Neuronal stem cell (in vitro differentiated cells): Measurements from ENCODE around the gene KIAA2012.

Experiments used
- DNase-seq: peaks from one replicate; pipeline ENCODE4 v3.0.0-alpha.2; 2013; ENCODE audit warnings: low spot score
- H2AFZ ChIP-seq: one replicate; pipeline ENCODE4 v1.6.1; 2013; ENCODE audit warnings: mild to moderate bottlenecking, low read length, inconsistent platforms
- H2AK5ac ChIP-seq: 2 replicates; pipeline ENCODE4 v1.6.1; 2013; ENCODE audit warnings: low read depth, mild to moderate bottlenecking, inconsistent platforms, low read length, moderate library complexity, mixed read lengths
- H2BK120ac ChIP-seq: 2 replicates; pipeline ENCODE4 v1.6.1; 2013; ENCODE audit warnings: low read depth, mild to moderate bottlenecking, inconsistent platforms, low read length, moderate library complexity, mixed read lengths
- H2BK12ac ChIP-seq: one replicate; pipeline ENCODE4 v1.6.1; 2013; ENCODE audit warnings: low read length, inconsistent platforms
- H2BK15ac ChIP-seq: 2 replicates; pipeline ENCODE4 v1.6.1; 2013; ENCODE audit warnings: mild to moderate bottlenecking, low read length, inconsistent platforms, mixed read lengths
- H2BK5ac ChIP-seq: one replicate; pipeline ENCODE4 v1.6.1; 2013; ENCODE audit warnings: inconsistent platforms, mild to moderate bottlenecking, low read length, moderate library complexity
- H3K14ac ChIP-seq: one replicate; pipeline ENCODE4 v1.6.1; 2013; ENCODE audit warnings: low read length, inconsistent platforms
- H3K18ac ChIP-seq: 2 replicates; pipeline ENCODE4 v1.6.1; 2013; ENCODE audit warnings: low read length, inconsistent platforms
- H3K23ac ChIP-seq: 2 replicates; pipeline ENCODE4 v1.6.1; 2013; ENCODE audit warnings: low read depth, mild to moderate bottlenecking, mixed read lengths, low read length, inconsistent platforms; ENCODE audit not compliant: poor library complexity
- H3K27ac ChIP-seq: replicated peaks from 3 replicates; pipeline ENCODE4 v1.5.1; 2013; ENCODE audit warnings: low read length, inconsistent platforms
- H3K27me3 ChIP-seq, 3 experiments: 2 replicates each; pipeline ENCODE4 v1.6.1; 2013; ENCODE audit warnings: low read length in 3 of 3, mild to moderate bottlenecking in 2 of 3, inconsistent platforms in 1 of 3, low read depth in 1 of 3, mixed read lengths in 1 of 3, moderate library complexity in 1 of 3; ENCODE audit not compliant: control insufficient read depth in 3 of 3, insufficient read depth in 3 of 3
- H3K36me3 ChIP-seq, 2 donors: replicated peaks in 1 of 2; 2 replicates each; pipeline ENCODE4 v1.6.1; 2013; ENCODE audit warnings: low read length in 2 of 2; ENCODE audit not compliant: control insufficient read depth in 2 of 2, insufficient read depth in 2 of 2
- H3K4ac ChIP-seq: 2 replicates; pipeline ENCODE4 v1.6.1; 2013; ENCODE audit warnings: inconsistent platforms, mild to moderate bottlenecking, low read length, moderate library complexity
- H3K4me1 ChIP-seq, 2 donors: 1 replicate in 1 of 2; 2 replicates in 1 of 2; pipeline ENCODE4 v1.6.1; 2013; ENCODE audit warnings: low read length in 2 of 2, low read depth in 1 of 2; ENCODE audit not compliant: control insufficient read depth in 2 of 2, insufficient read depth in 1 of 2
- H3K4me2 ChIP-seq: one replicate; pipeline ENCODE4 v1.6.1; 2013; ENCODE audit warnings: mild to moderate bottlenecking, low read length, inconsistent platforms; ENCODE audit not compliant: insufficient read depth, poor library complexity, severe bottlenecking
- H3K4me3 ChIP-seq, 2 donors: 2 replicates each; pipeline ENCODE4 v1.5.1; 2013; ENCODE audit warnings: low read length in 2 of 2, mild to moderate bottlenecking in 2 of 2, inconsistent platforms in 1 of 2, moderate library complexity in 1 of 2
- H3K79me1 ChIP-seq: one replicate; pipeline ENCODE4 v1.6.1; 2013; ENCODE audit warnings: low read depth, mild to moderate bottlenecking, inconsistent platforms, low read length, moderate library complexity
- H3K9ac ChIP-seq: one replicate; pipeline ENCODE4 v1.6.1; 2013; ENCODE audit warnings: mild to moderate bottlenecking, low read depth, low read length, inconsistent platforms; ENCODE audit not compliant: poor library complexity
- H3K9me3 ChIP-seq, 2 donors: replicated peaks in 1 of 2; 2 replicates each; pipeline versions ENCODE3 to v1.6.1; 2013; ENCODE audit warnings: low read length in 2 of 2, mild to moderate bottlenecking in 2 of 2, inconsistent platforms in 1 of 2, low read depth in 1 of 2, mixed read lengths in 1 of 2, moderate library complexity in 1 of 2; ENCODE audit not compliant: control insufficient read depth in 2 of 2, insufficient read depth in 1 of 2
- H4K8ac ChIP-seq: one replicate; pipeline ENCODE4 v1.6.1; 2013; ENCODE audit warnings: low read depth, mild to moderate bottlenecking, inconsistent platforms, low read length, moderate library complexity
- H4K91ac ChIP-seq: one replicate; pipeline ENCODE4 v1.6.1; 2013; ENCODE audit warnings: low read length, low read depth, mild to moderate bottlenecking, inconsistent platforms; ENCODE audit not compliant: poor library complexity
- WGBS, 2 donors: extraction: QIAGEN DNeasy Blood & Tissue Kit; methylation state at CpG; one replicate each; pipeline ENCODE4 v1.1.7; 2013; ENCODE audit warnings: missing lambda C conversion rate in 2 of 2, mixed read lengths in 1 of 2; ENCODE audit not compliant: insufficient read length in 2 of 2, insufficient replicate concordance in 1 of 2; ENCODE audit errors: extremely low coverage in 2 of 2; 5-methylcytosine and 5-hydroxymethylcytosine counted together

The KIAA2012 gene

DNA sequence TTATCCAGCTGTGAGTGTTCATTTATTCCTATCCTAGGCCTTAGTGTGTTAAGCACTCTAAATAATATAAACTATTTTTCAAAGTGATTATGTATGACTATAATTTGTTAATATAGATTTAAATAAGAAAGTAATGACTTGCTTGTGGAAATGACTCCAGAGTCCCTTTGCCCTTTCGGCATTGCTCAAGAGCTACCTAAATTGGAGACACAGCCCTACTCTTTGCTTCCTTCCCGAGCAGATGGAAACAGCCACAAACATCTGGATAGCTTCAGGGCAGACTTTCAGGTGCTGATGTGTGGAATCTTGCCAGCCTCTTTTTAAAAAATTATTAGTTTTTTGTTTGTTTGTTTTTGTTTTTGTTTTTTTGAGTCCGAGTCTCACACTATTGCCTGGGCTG is 121.4 kb downstream of the KIAA2012 start:
- no peak overlapping the region for H2AK5ac ChIP-seq
- WGBS, 2 donors, result no CpG with 5 or more reads among the region's 3 CpGs
- H3K27me3 ChIP-seq, result no peaks in the 10 kb centered on the region
- H3K4me1 ChIP-seq, result no peaks in the 10 kb centered on the region
- no peak overlapping the region for H4K91ac ChIP-seq
- no peak overlapping the region for H3K4me2 ChIP-seq
- H3K4me3 ChIP-seq, result no peak overlapping the region
- no peaks in the 10 kb centered on the region for H3K9me3 ChIP-seq
- H3K9ac ChIP-seq, result no peak overlapping the region
- DNase-seq, result no peak
- no peak overlapping the region for H2BK12ac ChIP-seq
- no peak overlapping the region for H4K8ac ChIP-seq
- H3K36me3 ChIP-seq, result no peaks in the 10 kb centered on the region
- no peak overlapping the region for H3K27ac ChIP-seq
- H3K18ac ChIP-seq, result no peak overlapping the region
- H2BK120ac ChIP-seq, result no peak overlapping the region
- H3K4ac ChIP-seq, result no peak overlapping the region
- no peak overlapping the region for H2BK15ac ChIP-seq
- no peak overlapping the region for H2BK5ac ChIP-seq
- H2AFZ ChIP-seq, result no peak overlapping the region
- no peaks in the 10 kb centered on the region for H3K79me1 ChIP-seq
- H3K23ac ChIP-seq, result no peak overlapping the region
- H3K14ac ChIP-seq, result no peak overlapping the region

DNA sequence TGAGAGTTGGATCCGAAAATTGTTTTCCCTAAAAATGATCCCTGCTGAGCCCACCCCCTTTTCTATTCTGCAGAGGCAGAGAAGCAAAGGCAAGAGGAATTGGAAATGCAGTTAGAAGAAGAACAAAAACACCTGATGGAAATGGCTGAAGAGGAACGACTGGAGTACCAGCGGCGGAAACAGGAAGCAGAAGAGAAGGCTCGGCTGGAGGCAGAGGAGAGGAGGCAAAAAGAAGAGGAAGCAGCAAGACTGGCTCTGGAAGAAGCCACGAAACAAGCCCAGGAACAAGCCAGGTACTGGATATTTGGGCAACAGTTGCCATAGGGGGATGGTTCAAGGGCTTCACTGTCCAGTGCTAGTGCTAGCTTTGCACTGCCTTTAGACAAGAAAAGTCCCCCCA is 123.7 kb downstream of the KIAA2012 start:
- Histone ChIP-seq H3K27ac (no peak overlapping the region), H3K4me1 (no peaks in the 10 kb centered on the region), H4K8ac (no peak overlapping the region), H2BK12ac (no peak overlapping the region), H3K27me3 (no peaks in the 10 kb centered on the region), H2AK5ac (no peak overlapping the region), H3K36me3 (peaks cover 4 to 6% of the 10 kb centered on the region in 2 donors), H2BK15ac (no peak overlapping the region), H4K91ac (no peak overlapping the region), H3K79me1 (no peaks in the 10 kb centered on the region), H2AFZ (no peak overlapping the region), H3K9me3 (no peaks in the 10 kb centered on the region), H3K4me3 (no peak overlapping the region), H3K4ac (no peak overlapping the region), H2BK120ac (no peak overlapping the region), H3K9ac (no peak overlapping the region), H3K18ac (no peak overlapping the region), H2BK5ac (no peak overlapping the region), H3K14ac (no peak overlapping the region), H3K23ac (no peak overlapping the region), H3K4me2 (no peak overlapping the region)
- DNase-seq, result no peak
- no CpG with 5 or more reads among the region's 6 CpGs for WGBS, 2 donors

DNA sequence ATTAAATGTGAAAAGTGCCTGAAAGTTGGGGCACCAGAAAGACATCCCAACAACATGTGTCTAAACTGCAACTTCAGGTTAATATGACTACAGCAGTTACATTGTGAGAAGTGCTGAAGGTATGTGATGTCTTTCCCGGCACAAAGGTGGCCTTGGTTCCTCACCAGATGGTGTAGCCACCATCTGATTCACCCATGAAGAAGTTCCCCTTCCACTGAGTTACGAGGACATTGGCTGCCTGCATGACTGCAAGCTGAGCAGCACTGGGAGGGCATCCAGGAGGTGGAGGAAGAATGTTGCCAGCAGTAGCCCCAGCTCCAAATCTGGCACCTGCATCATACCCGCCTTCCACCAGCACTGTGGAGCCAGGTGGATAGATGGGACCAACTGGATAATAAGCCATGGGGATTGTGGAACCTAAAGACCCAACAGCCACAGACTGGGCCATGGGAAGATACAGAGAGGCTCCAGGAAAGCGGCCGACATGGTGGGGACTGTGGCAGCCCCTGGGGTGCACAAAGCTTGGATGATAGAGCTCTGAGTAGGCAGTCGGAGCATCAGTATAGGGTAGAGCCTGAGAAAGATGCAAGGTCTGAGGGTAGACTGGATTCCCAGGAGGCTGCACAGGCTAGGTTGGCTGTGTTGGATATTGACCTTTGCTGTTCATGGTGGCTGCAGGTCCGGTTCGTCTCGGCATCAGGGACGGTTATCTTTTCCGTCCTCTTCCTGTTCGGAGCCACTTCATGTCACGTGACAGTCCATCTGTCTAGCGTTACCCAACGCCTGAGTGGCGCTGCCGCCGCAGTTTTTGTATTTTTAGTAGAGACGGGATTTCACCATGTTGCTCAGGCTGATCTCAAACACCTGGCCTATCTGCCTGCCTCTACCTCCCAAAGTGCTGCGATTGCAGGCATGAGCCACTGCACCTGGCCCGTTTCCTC is 128.4 kb downstream of the KIAA2012 start:
- Histone ChIP-seq H3K27me3 (no peaks in the 10 kb centered on the region), H2AK5ac (no peak overlapping the region), H3K4ac (no peak overlapping the region), H3K36me3 (peaks cover 4 to 47% of the 10 kb centered on the region in 2 donors), H2BK5ac (no peak overlapping the region), H3K4me3 (no peak overlapping the region), H2AFZ (no peak overlapping the region), H3K27ac (no peak overlapping the region), H3K9me3 (no peaks in the 10 kb centered on the region), H3K9ac (no peak overlapping the region), H3K18ac (no peak overlapping the region), H2BK120ac (no peak overlapping the region), H4K91ac (no peak overlapping the region), H2BK12ac (no peak overlapping the region), H3K14ac (no peak overlapping the region), H3K4me1 (no peaks in the 10 kb centered on the region), H3K79me1 (no peaks in the 10 kb centered on the region), H4K8ac (no peak overlapping the region), H2BK15ac (no peak overlapping the region), H3K23ac (no peak overlapping the region), H3K4me2 (no peak overlapping the region)
- WGBS, 2 donors, result no CpG with 5 or more reads among the region's 21 CpGs
- DNase-seq, result no peak

DNA sequence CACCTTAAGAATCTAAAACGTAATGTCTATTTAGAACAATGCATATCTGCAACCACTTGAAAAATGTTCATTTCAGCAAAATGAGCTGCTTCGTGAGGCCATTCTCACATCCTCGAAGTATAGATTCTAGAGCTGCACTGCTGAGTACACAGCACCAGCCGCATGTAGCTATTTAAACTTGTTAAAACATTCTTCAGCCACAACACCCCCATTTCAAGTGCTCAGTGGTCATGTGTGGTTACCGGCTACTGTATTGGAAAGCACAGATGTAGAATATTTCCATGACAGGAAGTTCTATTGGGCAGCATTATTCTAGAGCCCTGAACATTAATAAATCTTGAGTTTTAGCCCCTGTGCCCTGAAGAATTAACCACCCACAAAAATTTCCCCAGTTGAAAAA is 130.3 kb downstream of the KIAA2012 start:
- no peak overlapping the region for H3K14ac ChIP-seq
- no peaks in the 10 kb centered on the region for H3K27me3 ChIP-seq
- no peak overlapping the region for H2BK15ac ChIP-seq
- H3K9me3 ChIP-seq, result no peaks in the 10 kb centered on the region
- peaks cover 4 to 63% of the 10 kb centered on the region in 2 donors for H3K36me3 ChIP-seq
- H3K27ac ChIP-seq, result no peak overlapping the region
- H2BK120ac ChIP-seq, result no peak overlapping the region
- H2BK5ac ChIP-seq, result no peak overlapping the region
- no peak overlapping the region for H3K4me2 ChIP-seq
- no peak overlapping the region for H4K91ac ChIP-seq
- no peak overlapping the region for H3K18ac ChIP-seq
- H3K4me3 ChIP-seq, result no peak overlapping the region
- no peak overlapping the region for H2AK5ac ChIP-seq
- H3K4me1 ChIP-seq, result no peaks in the 10 kb centered on the region
- no peak overlapping the region for H2AFZ ChIP-seq
- no CpG with 5 or more reads among the region's 5 CpGs for WGBS, 2 donors
- H2BK12ac ChIP-seq, result no peak overlapping the region
- no peak overlapping the region for H3K4ac ChIP-seq
- no peak overlapping the region for H3K9ac ChIP-seq
- no peak overlapping the region for H3K23ac ChIP-seq
- no peaks in the 10 kb centered on the region for H3K79me1 ChIP-seq
- DNase-seq, result no peak
- no peak overlapping the region for H4K8ac ChIP-seq
